HEK293 (cell line): ENCODE measurements around the gene MGST1.

Experiments used
- CTCF ChIA-PET: fragments of 350-600 bp; formaldehyde crosslinking; extraction: SDS; loops from one replicate; lab custom pipeline; 2021; ENCODE audit warnings: antibody characterized with exemption; lab: Yijun Ruan, JAX
- POLR2A ChIA-PET: fragments of 300-600 bp; formaldehyde crosslinking; extraction: SDS; loops from one replicate; lab custom pipeline; 2020; ENCODE audit warnings: antibody characterized with exemption, inconsistent platforms; lab: Yijun Ruan, JAX
- H3K27ac ChIP-seq: fragments of 200-500 bp; sonication (Bioruptor generic); 2 replicates; pipeline ENCODE4 v1.5.1; 2014; ENCODE audit warnings: low read depth, low read length, control low read depth, inconsistent platforms; ENCODE audit errors: extremely low read depth
- H3K36me3 ChIP-seq, 2 experiments: fragments of 200-500 bp in 1 of 2; sonication (Bioruptor generic) in 1 of 2; 1 replicate in 1 of 2; 2 replicates in 1 of 2; pipeline ENCODE4 v1.5.1; 2014 to 2017; ENCODE audit warnings: inconsistent platforms in 2 of 2, low read length in 2 of 2; ENCODE audit not compliant: control insufficient read depth in 2 of 2, insufficient read depth in 1 of 2
- H3K4me1 ChIP-seq: fragments of 200-500 bp; sonication (Bioruptor generic); 2 replicates; pipeline ENCODE4 v1.5.1; 2014; ENCODE audit warnings: mild to moderate bottlenecking, low read length, inconsistent platforms; ENCODE audit not compliant: control insufficient read depth, insufficient read depth
- H3K4me3 ChIP-seq: 2 replicates; pipeline ENCODE4 v1.5.1; 2011; ENCODE audit warnings: low read depth, mild to moderate bottlenecking, control low read depth, low read length, moderate library complexity
- H3K9me3 ChIP-seq: fragments of 200-500 bp; sonication (Bioruptor generic); 2 replicates; pipeline ENCODE4 v1.5.1; 2014; ENCODE audit warnings: low read depth, low read length, inconsistent platforms; ENCODE audit not compliant: control insufficient read depth, insufficient read depth
- HOXC10 ChIP-seq: sonication (generic); formaldehyde crosslinking; IDR thresholded peaks from 2 replicates; pipeline ENCODE4 v1.8.1; 2023; ENCODE audit warnings: mild to moderate bottlenecking, missing genetic modification reagents
- KLF10 ChIP-seq: fragments of 450-650 bp; IDR thresholded peaks from 2 replicates; pipeline ENCODE4 v1.5.1; 2018; ENCODE audit warnings: missing biosample characterization, mild to moderate bottlenecking, missing genetic modification characterization
- ZBTB48 ChIP-seq: fragments of 450-650 bp; formaldehyde crosslinking; IDR thresholded peaks from 2 replicates; pipeline ENCODE4 v1.5.1; 2016; ENCODE audit warnings: missing biosample characterization, missing genetic modification characterization
- ZNF112 ChIP-seq: fragments of 450-650 bp; formaldehyde crosslinking; IDR thresholded peaks from 2 replicates; pipeline ENCODE4 v1.5.0; 2017; ENCODE audit warnings: missing biosample characterization, missing genetic modification characterization
- ZNF148 ChIP-seq: fragments of 450-650 bp; formaldehyde crosslinking; IDR thresholded peaks from 2 replicates; pipeline ENCODE4 v1.5.0; 2017; ENCODE audit warnings: missing biosample characterization, missing genetic modification characterization, borderline replicate concordance
- ZNF175 ChIP-seq: fragments of 450-650 bp; formaldehyde crosslinking; IDR thresholded peaks from 2 replicates; pipeline ENCODE4 v1.5.1; 2016; ENCODE audit warnings: missing biosample characterization, missing genetic modification characterization
- ZNF19 ChIP-seq: fragments of 450-650 bp; formaldehyde crosslinking; IDR thresholded peaks from 2 replicates; pipeline ENCODE4; 2016; ENCODE audit warnings: missing biosample characterization, missing genetic modification characterization, low read depth
- ZNF280D ChIP-seq: fragments of 450-650 bp; formaldehyde crosslinking; IDR thresholded peaks from 2 replicates; pipeline ENCODE4 v1.5.1; 2016; ENCODE audit warnings: missing biosample characterization, missing genetic modification characterization
- ZNF302 ChIP-seq: fragments of 450-650 bp; formaldehyde crosslinking; IDR thresholded peaks from 2 replicates; pipeline ENCODE4 v1.5.1; 2016; ENCODE audit warnings: missing biosample characterization, missing genetic modification characterization, low read depth
- ZNF366 ChIP-seq: fragments of 450-650 bp; formaldehyde crosslinking; conservative IDR thresholded peaks from 2 replicates; pipeline ENCODE4 v1.5.1; 2016; ENCODE audit warnings: missing biosample characterization, missing genetic modification characterization
- ZNF488 ChIP-seq: fragments of 450-650 bp; formaldehyde crosslinking; IDR thresholded peaks from 2 replicates; pipeline ENCODE4 v1.5.1; 2016; ENCODE audit warnings: missing biosample characterization, missing genetic modification characterization
- ZNF623 ChIP-seq: fragments of 450-650 bp; formaldehyde crosslinking; IDR thresholded peaks from 2 replicates; pipeline ENCODE4 v1.5.1; 2016; ENCODE audit warnings: missing biosample characterization, missing genetic modification characterization
- ZNF843 ChIP-seq: fragments of 450-650 bp; formaldehyde crosslinking; IDR thresholded peaks from 2 replicates; pipeline ENCODE4 v1.5.1; 2016; ENCODE audit warnings: missing biosample characterization, missing genetic modification characterization
- TF ChIP-seq, protein P1 (sequence below): fragments of 450-650 bp; formaldehyde crosslinking; IDR thresholded peaks from 2 replicates; pipeline ENCODE4 v1.5.1; 2016; ENCODE audit warnings: missing biosample characterization, missing genetic modification characterization, low read depth
- TF ChIP-seq, protein P2 (sequence below): fragments of 450-650 bp; formaldehyde crosslinking; IDR thresholded peaks from 2 replicates; pipeline ENCODE4 v1.5.1; 2017; ENCODE audit warnings: missing biosample characterization, missing genetic modification characterization
- TF ChIP-seq, protein P3 (sequence below): fragments of 450-650 bp; formaldehyde crosslinking; IDR thresholded peaks from 2 replicates; pipeline ENCODE4 v1.5.1; 2017; ENCODE audit warnings: missing biosample characterization, missing genetic modification characterization
- TF ChIP-seq, protein P4 (sequence below): fragments of 450-650 bp; formaldehyde crosslinking; conservative IDR thresholded peaks from 2 replicates; pipeline ENCODE4 v1.5.1; 2016; ENCODE audit warnings: low read depth, missing biosample characterization, missing genetic modification characterization

MGST1 gene

DNA sequence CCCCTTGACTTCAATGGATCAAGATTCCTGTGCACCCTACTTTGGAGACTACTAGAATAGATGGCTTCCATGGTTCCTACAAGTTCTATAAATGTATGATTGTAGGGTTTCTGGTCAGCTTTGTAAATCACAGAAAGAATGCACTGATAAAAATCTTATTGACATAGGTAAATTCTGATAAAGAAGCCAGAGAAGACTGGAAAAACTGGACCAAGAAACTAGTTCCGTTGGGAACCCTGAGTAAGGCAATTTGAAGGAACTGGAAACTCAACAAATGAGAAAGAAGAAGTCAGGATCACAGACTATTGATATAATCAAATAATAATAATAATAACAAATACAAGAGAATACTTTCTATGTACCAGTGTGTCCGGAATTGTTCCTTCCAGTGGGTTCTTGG lies 15.4 kb upstream of the MGST1 start:
- ChIA-PET CTCF (no interaction called here), POLR2A (no interaction called here)
- no peak overlapping the region for H3K27ac ChIP-seq
- TF ChIP-seq ZNF366 (tag by site-specific recombination), result no peak
- TF ChIP-seq ZNF623 (tag by site-specific recombination), result no peak
- no peak for TF ChIP-seq ZNF19 (tag by site-specific recombination)
- no peak for TF ChIP-seq KLF10
- no peak for TF ChIP-seq ZNF112 (tag by site-specific recombination)
- no peaks in the 10 kb centered on the region for H3K36me3 ChIP-seq
- no peaks in the 10 kb centered on the region for H3K9me3 ChIP-seq
- no peak overlapping the region for H3K4me3 ChIP-seq
- H3K4me1 ChIP-seq, result no peaks in the 10 kb centered on the region

GRCh38 chr12:16335838-16336237 lies 11.6 kb upstream of the MGST1 start:
- no peak overlapping the region for H3K4me3 ChIP-seq
- no peak overlapping the region for H3K27ac ChIP-seq
- ChIA-PET CTCF (no interaction called here), POLR2A (no interaction called here)
- H3K9me3 ChIP-seq, result no peaks in the 10 kb centered on the region
- H3K4me1 ChIP-seq, result no peaks in the 10 kb centered on the region
- H3K36me3 ChIP-seq, result no peaks in the 10 kb centered on the region
- TF ChIP-seq, protein P1, sequence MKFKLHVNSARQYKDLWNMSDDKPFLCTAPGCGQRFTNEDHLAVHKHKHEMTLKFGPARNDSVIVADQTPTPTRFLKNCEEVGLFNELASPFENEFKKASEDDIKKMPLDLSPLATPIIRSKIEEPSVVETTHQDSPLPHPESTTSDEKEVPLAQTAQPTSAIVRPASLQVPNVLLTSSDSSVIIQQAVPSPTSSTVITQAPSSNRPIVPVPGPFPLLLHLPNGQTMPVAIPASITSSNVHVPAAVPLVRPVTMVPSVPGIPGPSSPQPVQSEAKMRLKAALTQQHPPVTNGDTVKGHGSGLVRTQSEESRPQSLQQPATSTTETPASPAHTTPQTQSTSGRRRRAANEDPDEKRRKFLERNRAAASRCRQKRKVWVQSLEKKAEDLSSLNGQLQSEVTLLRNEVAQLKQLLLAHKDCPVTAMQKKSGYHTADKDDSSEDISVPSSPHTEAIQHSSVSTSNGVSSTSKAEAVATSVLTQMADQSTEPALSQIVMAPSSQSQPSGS, result peak; percentile 15; the same call in 1 of the 2 replicates
- TF ChIP-seq ZNF280D (tag by site-specific recombination), result no peak

GRCh38 chr12:16344269-16344668 lies 3.2 kb upstream of the MGST1 start:
- ChIA-PET POLR2A (no interaction called here), CTCF (no interaction called here)
- Histone ChIP-seq H3K27ac (no peak overlapping the region), H3K9me3 (no peaks in the 10 kb centered on the region), H3K36me3 (no peaks in the 10 kb centered on the region), H3K4me1 (no peaks in the 10 kb centered on the region), H3K4me3 (no peak overlapping the region)
- no peak for TF ChIP-seq ZNF843
- TF ChIP-seq, protein P2, sequence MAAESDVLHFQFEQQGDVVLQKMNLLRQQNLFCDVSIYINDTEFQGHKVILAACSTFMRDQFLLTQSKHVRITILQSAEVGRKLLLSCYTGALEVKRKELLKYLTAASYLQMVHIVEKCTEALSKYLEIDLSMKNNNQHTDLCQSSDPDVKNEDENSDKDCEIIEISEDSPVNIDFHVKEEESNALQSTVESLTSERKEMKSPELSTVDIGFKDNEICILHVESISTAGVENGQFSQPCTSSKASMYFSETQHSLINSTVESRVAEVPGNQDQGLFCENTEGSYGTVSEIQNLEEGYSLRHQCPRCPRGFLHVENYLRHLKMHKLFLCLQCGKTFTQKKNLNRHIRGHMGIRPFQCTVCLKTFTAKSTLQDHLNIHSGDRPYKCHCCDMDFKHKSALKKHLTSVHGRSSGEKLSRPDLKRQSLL (tag by site-specific recombination), result no peak
- TF ChIP-seq HOXC10 (CRISPR knock-in tag), result no peak
- no peak for TF ChIP-seq ZNF148
- TF ChIP-seq ZNF488 (tag by site-specific recombination), result no peak
- TF ChIP-seq ZNF302 (tag by site-specific recombination), result no peak
- TF ChIP-seq ZNF175 (tag by site-specific recombination), result no peak
- TF ChIP-seq, protein P3, sequence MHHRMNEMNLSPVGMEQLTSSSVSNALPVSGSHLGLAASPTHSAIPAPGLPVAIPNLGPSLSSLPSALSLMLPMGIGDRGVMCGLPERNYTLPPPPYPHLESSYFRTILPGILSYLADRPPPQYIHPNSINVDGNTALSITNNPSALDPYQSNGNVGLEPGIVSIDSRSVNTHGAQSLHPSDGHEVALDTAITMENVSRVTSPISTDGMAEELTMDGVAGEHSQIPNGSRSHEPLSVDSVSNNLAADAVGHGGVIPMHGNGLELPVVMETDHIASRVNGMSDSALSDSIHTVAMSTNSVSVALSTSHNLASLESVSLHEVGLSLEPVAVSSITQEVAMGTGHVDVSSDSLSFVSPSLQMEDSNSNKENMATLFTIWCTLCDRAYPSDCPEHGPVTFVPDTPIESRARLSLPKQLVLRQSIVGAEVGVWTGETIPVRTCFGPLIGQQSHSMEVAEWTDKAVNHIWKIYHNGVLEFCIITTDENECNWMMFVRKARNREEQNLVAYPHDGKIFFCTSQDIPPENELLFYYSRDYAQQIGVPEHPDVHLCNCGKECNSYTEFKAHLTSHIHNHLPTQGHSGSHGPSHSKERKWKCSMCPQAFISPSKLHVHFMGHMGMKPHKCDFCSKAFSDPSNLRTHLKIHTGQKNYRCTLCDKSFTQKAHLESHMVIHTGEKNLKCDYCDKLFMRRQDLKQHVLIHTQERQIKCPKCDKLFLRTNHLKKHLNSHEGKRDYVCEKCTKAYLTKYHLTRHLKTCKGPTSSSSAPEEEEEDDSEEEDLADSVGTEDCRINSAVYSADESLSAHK, result no peak
- TF ChIP-seq ZBTB48, result no peak
- TF ChIP-seq, protein P4, sequence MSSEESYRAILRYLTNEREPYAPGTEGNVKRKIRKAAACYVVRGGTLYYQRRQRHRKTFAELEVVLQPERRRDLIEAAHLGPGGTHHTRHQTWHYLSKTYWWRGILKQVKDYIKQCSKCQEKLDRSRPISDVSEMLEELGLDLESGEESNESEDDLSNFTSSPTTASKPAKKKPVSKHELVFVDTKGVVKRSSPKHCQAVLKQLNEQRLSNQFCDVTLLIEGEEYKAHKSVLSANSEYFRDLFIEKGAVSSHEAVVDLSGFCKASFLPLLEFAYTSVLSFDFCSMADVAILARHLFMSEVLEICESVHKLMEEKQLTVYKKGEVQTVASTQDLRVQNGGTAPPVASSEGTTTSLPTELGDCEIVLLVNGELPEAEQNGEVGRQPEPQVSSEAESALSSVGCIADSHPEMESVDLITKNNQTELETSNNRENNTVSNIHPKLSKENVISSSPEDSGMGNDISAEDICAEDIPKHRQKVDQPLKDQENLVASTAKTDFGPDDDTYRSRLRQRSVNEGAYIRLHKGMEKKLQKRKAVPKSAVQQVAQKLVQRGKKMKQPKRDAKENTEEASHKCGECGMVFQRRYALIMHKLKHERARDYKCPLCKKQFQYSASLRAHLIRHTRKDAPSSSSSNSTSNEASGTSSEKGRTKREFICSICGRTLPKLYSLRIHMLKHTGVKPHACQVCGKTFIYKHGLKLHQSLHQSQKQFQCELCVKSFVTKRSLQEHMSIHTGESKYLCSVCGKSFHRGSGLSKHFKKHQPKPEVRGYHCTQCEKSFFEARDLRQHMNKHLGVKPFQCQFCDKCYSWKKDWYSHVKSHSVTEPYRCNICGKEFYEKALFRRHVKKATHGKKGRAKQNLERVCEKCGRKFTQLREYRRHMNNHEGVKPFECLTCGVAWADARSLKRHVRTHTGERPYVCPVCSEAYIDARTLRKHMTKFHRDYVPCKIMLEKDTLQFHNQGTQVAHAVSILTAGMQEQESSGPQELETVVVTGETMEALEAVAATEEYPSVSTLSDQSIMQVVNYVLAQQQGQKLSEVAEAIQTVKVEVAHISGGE (tag by site-specific recombination), result no peak
